Raji (cell line): Measurements from ENCODE around the gene DGLUCY.

ENCODE experiments used
- POLR2A ChIP-seq: IDR thresholded peaks from 2 replicates; pipeline ENCODE4 v1.6.1; 2011; ENCODE audit warnings: low read depth, low read length, control low read depth; ENCODE audit not compliant: insufficient read depth

The DGLUCY gene

DNA sequence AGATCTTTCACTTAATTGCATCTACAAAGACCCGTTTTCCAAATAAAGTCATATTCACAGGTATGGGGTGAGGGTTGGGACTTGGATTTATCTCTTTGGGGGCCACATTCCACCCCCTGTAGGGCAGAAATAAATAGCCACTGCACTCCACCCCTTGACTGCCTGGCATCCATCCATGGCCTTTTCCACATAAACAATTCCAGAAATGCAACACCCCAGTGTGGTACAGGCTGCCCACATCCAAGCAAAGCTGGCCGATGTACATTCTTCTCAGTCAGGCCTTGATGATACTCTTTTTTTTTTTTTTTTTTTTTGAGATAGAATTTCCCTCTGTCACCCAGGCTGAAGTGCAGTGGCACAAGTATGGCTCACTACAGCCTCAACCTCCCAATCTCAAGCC, 12.9 kb downstream of the DGLUCY start:
- no peak for TF ChIP-seq POLR2A

DNA sequence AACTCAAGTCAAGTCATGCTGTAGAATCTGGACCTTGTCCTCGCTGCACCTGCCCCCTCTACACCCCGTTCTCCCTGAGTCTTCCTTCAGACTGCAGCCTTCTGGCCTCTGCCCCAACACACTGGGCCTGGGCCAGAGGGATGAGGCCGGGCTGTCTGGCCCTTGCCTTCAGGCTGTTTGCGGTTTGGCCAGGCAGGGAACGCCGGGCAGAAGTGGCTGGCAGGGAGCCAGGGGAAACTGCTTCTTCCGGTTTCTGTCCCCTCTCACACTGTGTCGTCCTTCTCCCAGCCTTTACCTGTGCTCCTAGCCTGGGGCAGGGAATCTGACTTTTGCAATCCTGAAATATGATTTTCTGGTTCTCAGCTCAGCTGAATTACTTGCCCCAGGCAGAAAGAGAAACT, 13.5 kb downstream of the DGLUCY start:
- TF ChIP-seq POLR2A, result no peak

GRCh38 chr14:91127924-91128323, 14.1 kb downstream of the DGLUCY start:
- TF ChIP-seq POLR2A, result no peak

GRCh38 chr14:91128699-91129098, 14.8 kb downstream of the DGLUCY start:
- TF ChIP-seq POLR2A, result no peak

- no peak for TF ChIP-seq POLR2A
These were observed 15.4 kb downstream of the DGLUCY start for GRCh38 chr14:91129261-91129660.

DNA sequence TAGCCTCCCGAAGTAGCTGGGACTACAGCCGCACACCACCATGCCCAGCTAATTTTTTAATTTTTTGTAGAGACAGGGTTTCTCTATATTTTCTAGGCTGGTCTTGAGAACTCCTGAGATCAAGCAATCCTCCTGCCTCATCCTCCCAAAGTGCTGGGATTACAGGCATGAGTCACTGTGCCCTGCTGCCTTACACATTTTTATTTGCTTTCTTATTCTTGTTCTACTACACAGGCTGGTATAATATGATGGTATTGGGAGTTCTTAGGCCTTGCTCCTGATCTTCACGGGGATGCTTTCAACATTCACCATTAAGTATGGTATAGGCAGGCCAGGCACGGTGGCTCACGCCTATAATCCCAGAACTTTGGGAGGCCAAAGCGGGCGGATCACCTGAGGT, 21.2 kb downstream of the DGLUCY start:
- TF ChIP-seq POLR2A, result no peak

DNA sequence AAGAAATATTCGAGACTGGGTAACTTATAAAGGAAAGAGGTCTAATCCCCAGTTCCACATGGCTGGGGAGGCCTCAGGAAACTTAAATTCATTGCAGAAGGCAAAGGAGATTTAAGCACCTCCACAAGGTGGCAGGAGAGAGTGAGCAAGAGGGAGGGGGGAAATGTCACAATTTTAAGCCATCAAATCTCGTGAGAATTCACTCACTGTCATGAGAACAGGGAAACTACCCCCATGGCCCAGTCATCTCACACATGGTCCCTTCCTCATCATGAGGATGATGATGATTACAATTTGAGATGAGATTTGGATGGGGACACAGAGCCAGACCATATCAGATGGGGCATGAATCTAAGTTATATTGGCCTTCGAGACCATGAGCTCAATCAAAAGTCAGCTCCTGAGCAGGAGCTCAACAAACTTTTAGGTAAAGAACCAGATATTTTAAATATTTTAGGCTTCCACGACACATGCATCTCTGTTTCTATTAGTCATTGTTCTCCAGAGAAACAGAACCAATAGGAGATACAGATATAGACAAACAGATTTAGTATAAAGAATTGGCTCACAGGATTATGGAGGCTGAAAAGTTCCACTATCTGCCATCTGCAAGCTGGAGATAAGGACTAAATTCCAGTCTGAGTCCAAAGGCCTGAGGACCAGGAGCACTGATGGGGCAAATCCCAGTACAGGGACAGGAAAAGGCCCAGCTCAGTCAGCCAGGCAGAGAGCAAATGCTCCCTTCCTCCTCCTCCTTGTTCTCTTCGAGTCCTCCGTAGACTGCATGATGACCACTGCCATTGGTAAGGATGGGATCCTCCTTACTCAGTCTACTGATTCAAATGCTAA, 24.9 kb downstream of the DGLUCY start:
- no peak for TF ChIP-seq POLR2A

DNA sequence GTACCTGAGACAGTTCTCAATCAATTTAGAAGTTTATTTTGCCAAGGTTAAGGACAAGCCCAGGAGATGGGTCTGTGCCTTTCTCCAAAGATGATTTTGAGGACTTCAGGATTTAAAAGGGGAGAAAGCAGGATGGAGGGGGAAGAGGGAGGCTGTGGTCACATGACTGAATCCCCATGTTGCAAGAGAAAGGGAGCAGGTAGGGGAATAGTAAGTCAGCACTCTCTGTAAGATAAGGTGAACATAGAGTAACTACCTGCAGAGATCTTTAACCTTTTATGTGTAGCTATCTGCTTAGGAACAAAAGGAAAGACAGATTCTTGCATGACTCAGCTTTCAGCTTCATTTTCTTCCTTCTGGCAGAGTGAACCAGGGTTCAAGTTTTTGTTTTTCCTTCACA, 25.9 kb downstream of the DGLUCY start:
- no peak for TF ChIP-seq POLR2A

- no peak for TF ChIP-seq POLR2A
These were observed 26.8 kb downstream of the DGLUCY start for GRCh38 chr14:91140672-91141071.

- TF ChIP-seq POLR2A, result no peak
These were observed 28.4 kb downstream of the DGLUCY start for GRCh38 chr14:91142214-91142668.

DNA sequence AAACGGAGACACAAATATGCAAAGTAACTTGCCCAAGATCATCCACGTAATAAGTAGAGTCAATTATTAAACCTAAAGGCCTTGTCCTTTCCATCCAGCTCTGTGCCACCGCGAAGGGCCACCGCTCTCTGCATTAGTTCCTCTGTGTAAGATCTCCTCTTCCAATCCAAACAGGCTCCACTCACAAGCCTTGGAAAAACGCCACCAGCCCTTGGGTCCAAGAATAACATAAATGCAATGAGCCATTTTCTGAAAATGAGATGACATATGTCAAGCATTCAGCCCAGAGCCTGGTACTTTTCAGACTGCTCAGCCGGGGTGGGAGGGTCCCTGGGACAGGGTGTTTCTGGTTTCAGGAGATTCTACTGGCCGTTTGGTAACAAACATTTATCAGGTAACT, 30.0 kb downstream of the DGLUCY start:
- no peak for TF ChIP-seq POLR2A

DNA sequence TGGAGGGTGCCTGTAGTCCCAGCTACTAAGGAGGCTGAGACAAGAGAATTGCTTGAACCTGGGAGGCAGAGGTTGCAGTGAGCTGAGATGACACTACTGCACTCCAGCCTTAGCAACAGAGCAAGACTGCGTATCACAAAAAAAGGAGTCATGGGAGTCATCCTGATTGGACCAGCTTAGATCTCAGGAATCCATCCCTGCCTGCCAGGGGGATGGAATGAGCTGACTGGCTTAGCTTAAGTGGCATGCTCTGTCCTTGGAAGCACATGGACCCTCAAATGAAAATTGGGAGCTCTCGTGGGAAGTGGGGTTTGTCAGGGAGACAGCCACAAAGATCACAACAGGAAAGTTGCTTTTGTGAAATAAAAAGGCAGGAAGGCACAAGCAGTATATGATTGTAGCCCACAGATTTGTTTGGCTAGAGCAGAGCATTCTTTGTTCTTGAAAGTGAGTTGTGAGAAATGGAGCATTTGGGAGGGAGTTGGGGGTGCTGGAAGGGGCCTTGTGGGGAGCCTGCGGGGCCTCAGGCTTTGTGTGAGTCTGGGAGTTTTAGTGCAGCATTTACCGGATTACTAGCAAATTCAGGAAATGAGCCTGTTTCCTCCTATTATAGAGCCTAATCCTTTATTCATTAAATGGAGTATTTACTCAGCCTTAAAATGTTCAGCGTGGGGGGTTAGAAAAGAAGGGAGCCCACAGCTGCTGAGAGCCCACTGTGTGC, 30.7 kb downstream of the DGLUCY start:
- TF ChIP-seq POLR2A, result no peak

DNA sequence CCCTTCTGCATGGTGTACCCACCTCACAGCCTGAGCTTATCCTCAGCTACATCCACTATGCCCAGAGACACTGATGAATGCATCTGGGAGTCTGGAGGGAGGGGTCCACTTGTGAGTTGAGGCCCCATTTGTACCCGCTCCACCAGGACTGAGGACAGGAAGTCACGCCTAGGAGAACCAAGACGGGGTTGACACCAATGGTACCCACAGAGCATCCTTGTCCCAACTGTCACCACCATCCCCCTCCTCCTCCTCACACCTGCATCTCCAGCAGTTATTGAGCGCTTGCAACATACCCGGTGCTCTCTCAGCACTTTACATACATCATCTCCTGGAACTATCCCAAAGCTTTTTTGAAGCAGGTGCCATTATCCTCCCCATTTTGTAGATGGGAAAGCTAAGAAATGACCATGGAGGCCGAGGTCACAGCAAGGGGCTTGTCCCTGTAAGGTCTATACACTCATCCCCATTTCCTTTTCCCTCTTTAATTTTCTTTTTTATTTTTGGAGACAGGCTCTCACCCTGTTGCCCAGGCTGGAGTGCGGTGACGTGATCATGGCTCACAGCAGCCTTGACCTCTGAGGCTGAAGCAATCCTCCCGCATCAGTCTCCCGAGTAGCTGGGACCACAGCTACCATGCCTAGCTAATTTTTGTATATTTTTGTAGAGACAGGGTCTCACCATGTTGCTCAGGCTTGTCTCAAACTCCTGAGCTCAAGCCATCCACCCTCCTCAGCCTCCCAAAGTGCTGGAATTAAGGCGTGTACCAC, 31.7 kb downstream of the DGLUCY start:
- TF ChIP-seq POLR2A, result no peak

DNA sequence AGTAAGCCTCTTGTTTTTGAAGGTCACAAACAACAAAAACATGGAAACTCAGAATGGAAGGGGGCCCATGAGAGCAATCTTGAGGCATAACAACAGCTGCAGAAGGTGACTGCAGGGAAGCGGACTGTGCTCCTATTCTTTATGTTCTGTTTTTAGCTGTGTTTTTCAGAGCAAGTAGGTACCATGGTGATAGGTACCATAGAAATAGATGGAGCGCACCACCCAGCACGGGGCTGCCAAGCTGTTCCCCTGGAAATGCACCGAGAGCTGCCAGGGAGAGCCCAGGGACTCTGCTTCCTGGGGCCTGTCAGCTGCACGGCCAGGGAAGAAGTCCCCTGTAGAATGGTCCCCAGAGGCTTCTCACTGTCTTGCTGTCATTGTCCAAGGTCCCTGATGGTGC, 32.8 kb downstream of the DGLUCY start:
- TF ChIP-seq POLR2A, result no peak

- no peak for TF ChIP-seq POLR2A
These were observed 35.6 kb downstream of the DGLUCY start for GRCh38 chr14:91149462-91149861.
